ENCODE results near the gene KCNRG.
A peak's percentile ranks its signal among the peaks of the same experiment; 100 is the strongest.
"Not testable (repeated sequence)": the region's sequence is repeated elsewhere in the genome, so short reads cannot be mapped to it uniquely, and the experiment has no call there.

Gene KCNRG

DNA sequence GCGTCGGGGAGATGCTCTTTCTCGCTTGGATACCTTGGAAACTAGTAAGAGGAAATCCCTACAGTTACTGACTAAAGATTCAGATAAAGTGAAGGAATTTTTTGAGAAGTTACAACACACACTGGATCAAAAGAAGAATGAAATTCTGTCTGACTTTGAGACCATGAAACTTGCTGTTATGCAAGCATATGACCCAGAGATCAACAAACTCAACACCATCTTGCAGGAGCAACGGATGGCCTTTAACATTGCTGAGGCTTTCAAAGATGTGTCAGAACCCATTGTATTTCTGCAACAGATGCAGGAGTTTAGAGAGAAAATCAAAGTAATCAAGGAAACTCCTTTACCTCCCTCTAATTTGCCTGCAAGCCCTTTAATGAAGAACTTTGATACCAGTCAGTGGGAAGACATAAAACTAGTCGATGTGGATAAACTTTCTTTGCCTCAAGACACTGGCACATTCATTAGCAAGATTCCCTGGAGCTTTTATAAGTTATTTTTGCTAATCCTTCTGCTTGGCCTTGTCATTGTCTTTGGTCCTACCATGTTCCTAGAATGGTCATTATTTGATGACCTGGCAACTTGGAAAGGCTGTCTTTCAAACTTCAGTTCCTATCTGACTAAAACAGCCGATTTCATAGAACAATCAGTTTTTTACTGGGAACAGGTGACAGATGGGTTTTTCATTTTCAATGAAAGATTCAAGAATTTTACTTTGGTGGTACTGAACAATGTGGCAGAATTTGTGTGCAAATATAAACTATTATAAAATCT, 2.7 kb upstream of the KCNRG start:
- no peak for DNase-seq

- DNase-seq = no peak
These were observed 858 bp upstream of the KCNRG start for GRCh38 chr13:50014386-50014785.

- DNase-seq = no peak
These were observed 506 bp downstream of the KCNRG start for GRCh38 chr13:50015750-50016149.

DNA sequence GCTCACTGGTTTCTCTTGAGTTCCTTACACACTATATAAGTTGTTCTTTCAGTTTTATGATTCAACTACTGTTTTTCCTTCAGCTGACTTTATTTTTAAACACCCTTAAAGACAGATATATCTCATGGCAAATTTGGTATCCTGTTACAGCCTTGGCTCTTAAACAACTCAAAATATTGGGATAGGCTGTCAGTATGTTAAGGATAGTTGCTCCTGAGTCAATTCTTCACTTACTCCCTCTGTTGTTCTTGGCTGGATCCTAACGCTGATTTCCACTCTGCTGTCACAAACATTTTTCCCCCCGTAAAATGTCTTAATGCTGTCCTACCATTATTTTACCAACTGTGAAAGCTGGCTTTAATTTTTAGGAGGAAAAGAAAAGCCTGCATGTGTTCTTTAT, 1.2 kb downstream of the KCNRG start:
- DNase-seq = peak; percentile 43

DNA sequence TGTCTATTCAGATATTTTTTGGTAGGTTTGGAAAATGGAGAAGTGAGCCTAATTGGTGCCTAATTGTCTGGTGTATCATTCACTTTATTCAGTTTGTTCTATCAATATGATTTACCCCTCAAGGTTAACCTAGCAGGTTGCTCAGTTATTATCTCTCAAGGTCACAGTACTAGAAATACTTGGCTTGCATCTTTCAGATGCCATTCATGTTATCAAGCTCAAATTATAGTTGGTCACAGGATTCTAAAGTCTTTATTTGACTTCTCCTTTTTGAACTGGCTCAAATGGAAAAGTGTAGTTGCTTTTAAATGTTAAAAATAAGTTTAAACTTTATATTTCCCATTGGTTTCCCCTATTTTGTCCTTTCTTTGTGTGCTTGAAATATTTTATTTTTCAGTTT, 2.6 kb downstream of the KCNRG start:
- DNase-seq = no peak

GRCh38 chr13:50025436-50025835, 10.2 kb downstream of the KCNRG start:
- no peak for DNase-seq

DNA sequence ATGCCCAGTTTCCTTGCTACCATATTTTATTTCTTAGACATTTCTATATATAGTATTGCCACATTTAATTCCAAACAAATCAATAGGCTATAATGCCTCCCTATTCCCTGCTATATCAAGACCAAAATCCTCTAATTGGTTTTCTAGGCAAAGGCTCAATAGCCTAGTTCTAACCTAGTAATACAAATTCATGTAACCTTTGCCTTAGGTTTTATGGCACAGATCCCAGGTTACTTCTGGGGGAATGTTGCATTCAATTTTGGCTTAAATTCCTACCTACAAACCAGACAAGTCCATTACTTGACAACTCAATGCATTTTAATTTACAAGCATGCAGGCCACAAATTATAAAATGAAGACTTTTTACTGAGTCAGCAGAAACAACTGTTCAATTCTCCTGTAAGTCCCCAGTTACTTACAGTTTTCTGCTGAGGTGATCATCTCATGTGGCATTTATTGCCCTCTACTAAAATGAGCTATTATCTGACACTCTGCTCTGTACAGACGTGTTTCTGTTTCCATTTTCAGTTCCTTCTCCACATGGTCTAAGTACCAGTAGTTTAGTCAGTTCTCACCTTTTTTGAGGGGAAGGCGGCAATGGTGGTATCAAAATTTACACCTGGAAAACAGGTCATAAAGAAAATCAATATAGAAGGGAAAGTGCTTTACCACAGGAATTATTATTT, 11.7 kb downstream of the KCNRG start:
- DNase-seq = no peak

DNA sequence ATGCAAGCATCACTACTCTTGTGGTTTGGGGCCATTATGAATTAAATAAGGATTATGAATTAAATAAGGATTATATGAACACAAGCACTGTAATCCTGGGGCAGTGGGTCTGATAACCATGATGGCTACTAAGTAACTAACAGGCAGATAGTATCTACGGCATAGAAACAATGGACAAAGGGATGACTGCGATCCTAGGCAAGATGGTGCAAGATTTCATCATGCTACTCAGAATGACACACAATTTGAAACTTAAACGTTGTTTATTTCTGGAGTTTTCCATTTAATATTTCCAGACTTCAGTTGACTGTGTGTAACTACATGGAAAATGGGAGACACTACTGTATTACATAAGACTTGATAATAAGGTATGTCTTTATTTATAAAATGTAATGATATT, 15.1 kb downstream of the KCNRG start:
- peak; percentile 28 for DNase-seq

- DNase-seq = peak; percentile 18
These were observed 18.5 kb downstream of the KCNRG start for GRCh38 chr13:50033725-50034124.

GRCh38 chr13:50037788-50038187, 22.5 kb downstream of the KCNRG start:
- no peak for DNase-seq

DNA sequence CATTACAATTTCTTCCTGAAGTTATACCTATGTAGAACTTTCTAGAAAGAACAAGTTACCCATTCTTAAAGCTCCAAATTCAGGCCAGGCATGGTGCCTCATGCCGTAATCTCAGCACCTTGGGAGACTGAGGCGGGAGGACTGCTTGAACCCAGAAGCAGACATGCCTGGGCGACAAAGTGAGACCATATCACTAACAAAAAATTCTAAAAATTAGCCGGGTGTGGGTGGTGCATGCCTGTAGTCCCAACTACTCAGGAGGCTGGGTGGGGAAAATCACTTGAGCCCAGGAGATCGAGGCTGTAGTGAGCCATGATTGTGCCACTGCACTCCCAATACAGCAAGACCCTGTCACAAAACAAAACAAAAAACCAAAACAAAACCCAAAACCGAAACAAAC, 23.0 kb downstream of the KCNRG start:
- DNase-seq = no peak

- no peak for DNase-seq
These were observed 37.2 kb downstream of the KCNRG start for GRCh38 chr13:50052478-50052877.

DNA sequence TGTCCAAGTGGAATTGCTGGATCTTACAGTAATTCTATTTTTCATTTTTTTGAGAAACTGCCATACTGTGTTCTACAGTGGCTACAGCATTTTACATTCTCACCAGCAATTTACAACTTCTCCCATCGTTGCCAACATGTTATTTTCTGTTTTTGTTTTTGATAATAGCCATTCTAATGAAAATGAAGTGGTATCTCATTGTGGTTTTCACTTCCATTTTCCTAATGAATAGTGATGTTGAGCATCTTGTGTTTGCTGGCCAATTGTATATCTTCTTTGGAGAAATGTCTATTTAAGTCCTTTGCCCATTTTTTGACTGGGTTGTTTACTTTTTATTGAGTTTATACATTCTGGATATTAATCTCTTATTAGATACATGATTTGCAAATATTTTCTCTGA, 38.6 kb downstream of the KCNRG start:
- DNase-seq = no peak

DNA sequence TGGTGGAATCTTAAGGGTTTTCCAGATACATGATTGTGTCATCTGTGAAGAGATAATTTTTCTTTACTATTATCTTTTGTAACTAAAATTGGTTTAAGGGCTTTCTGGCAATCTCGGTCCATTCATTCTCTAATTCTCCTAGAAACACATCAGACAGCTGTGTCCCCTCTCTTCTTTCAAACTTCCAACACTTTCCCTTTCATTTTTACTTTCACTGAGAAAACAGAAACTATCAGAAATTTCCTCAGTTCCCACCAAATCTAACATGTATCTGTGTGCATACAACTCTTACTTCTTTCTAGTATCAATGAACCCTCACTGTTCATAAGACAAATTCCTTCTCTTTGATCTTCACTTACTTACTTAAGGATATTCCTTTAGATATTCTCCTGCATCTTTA, 40.2 kb downstream of the KCNRG start:
- DNase-seq = no peak

DNA sequence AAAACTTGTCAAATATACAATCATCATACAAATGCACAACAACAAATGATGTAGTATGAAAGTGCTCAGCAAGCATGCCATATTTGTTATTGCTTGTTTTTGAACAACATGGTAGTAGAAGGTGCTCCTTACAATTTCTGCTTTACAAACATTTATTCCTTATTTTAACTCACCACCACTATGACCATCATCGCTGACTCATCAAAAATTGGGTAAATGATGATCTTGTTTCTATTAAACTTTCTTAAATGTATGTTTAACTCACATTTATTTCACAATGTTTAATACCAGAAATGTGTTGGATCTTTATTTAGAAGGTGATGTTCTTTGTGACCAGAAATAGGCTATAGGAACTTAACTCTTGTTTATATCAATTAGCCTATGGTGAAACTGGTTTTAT, 45.5 kb downstream of the KCNRG start:
- DNase-seq = no peak

GRCh38 chr13:50062336-50062735, 47.1 kb downstream of the KCNRG start:
- DNase-seq = not testable (repeated sequence)

DNA sequence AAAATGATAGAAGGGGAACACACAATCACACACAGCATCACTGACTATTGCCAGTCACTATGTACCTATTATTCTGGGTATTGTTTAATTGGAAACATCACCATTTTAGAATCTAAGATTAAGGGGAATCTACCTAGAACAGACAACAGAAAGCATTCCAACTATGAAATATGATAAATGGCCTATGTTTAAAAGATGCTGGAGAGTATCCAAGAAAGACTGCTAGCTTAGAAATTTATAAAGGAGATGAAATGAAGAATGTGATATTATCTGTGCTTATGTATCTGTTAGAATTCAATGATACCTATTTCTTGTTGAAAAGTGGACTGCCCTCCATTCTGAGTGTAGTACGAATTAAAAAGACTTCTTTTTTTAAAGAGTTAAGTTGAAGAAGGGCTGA, 50.5 kb downstream of the KCNRG start:
- DNase-seq = no peak

GRCh38 chr13:50068508-50068907, 53.3 kb downstream of the KCNRG start:
- no peak for DNase-seq

DNA sequence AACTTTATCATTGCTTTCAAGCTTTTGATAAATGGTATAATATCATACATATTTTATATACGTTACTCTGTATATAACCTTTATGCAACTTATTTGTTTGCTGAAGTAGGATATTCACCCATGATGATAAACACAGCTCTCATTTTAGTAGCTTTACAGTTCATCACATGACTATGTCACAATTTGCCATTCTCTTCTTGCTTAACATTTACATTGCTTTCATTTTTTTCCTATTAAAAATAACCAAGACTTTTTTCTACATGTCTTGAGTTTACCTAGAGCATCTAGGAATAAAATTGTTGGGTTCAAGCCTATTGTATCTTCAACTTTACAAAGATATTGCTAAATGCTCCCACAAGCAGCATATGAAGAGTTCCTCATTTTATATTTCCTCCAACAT, 54.0 kb downstream of the KCNRG start:
- DNase-seq = no peak

- DNase-seq = no peak
These were observed 54.9 kb downstream of the KCNRG start for GRCh38 chr13:50070186-50070585.

Measured in fibroblast of skin of right biceps (primary cell).